Measurements from ENCODE around the gene ZNF544.

Gene ZNF544

DNA sequence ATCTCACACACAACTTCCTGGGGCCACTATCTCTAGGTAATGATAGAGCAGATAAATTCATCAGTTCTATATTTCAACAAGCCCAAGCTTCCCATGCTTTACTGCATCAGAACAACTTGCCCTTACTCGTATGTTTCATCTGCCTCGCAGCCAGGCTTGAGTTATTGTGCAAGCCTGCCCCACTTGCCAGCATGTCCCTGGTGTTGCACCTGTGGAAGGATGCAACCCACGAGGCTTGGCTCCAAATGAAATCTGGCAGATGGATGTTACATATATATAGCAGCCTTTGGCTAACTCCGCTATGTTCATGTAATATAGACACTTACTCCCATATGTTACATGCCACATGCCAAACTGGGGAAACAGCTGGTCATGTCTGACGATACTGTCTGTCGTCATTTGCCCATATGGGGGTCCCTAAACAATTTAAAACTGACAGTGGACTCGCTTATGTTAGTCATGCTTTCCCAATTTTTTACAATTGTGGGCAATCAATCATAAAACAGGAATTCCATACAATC, 82.7 kb downstream of the ZNF544 start:
- no peak for DNase-seq (ENCODE audit: low read depth)
- H3K4me3 ChIP-seq (ENCODE audit: low read depth, low read length) = no peak overlapping the region
- TF ChIP-seq, protein P1, sequence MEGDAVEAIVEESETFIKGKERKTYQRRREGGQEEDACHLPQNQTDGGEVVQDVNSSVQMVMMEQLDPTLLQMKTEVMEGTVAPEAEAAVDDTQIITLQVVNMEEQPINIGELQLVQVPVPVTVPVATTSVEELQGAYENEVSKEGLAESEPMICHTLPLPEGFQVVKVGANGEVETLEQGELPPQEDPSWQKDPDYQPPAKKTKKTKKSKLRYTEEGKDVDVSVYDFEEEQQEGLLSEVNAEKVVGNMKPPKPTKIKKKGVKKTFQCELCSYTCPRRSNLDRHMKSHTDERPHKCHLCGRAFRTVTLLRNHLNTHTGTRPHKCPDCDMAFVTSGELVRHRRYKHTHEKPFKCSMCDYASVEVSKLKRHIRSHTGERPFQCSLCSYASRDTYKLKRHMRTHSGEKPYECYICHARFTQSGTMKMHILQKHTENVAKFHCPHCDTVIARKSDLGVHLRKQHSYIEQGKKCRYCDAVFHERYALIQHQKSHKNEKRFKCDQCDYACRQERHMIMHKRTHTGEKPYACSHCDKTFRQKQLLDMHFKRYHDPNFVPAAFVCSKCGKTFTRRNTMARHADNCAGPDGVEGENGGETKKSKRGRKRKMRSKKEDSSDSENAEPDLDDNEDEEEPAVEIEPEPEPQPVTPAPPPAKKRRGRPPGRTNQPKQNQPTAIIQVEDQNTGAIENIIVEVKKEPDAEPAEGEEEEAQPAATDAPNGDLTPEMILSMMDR (IDR thresholded peaks at IDR 0.05; ENCODE audit: low read depth, low read length, missing control alignments) = no peak
